Upper lobe of left lung (tissue), 6 donors: ENCODE results near the gene TLE4. TPM values are rescaled to one million over a fixed set of nuclear protein-coding genes. Genes with fewer than 3 reads are reported as not detected.
A peak's percentile ranks its signal among the peaks of the same experiment; 100 is the strongest.
"Not testable (repeated sequence)": the region's sequence is repeated elsewhere in the genome, so short reads cannot be mapped to it uniquely, and the experiment has no call there.

Experiments
- ATAC-seq, 2 donors: fragments of 200-7000 bp; cut with Tn5 transposase; one replicate each; pipeline ENCODE4 v1.9.1; 2022; ENCODE audit warnings: mild to moderate bottlenecking in 2 of 2, moderate library complexity in 2 of 2; ENCODE audit not compliant: low FRiP score in 2 of 2
- DNase-seq, 2 donors: peaks; one replicate each; pipeline ENCODE4 v3.0.0-alpha.2; 2019 to 2020
- H3K27ac ChIP-seq, 4 donors: fragments of 200-600 bp; sonication (generic); one replicate each; pipeline ENCODE4 v1.5.1; 2016 to 2019
- H3K27me3 ChIP-seq, 4 donors: fragments of 200-600 bp; sonication (generic); one replicate each; pipeline ENCODE4 v1.5.1; 2017 to 2019
- H3K36me3 ChIP-seq, 4 donors: fragments of 200-600 bp; sonication (generic); one replicate each; pipeline ENCODE4 v1.5.1; 2016 to 2019
- H3K4me1 ChIP-seq, 4 donors: fragments of 200-600 bp; sonication (generic); one replicate each; pipeline ENCODE4 v1.5.1; 2018 to 2019
- H3K4me3 ChIP-seq, 4 donors: fragments of 200-600 bp; sonication (generic); one replicate each; pipeline ENCODE4 v1.5.1; 2017 to 2019; ENCODE audit warnings: mild to moderate bottlenecking in 2 of 4, moderate library complexity in 1 of 4
- H3K9me3 ChIP-seq, 4 donors: fragments of 200-600 bp; sonication (generic); one replicate each; pipeline ENCODE4 v1.5.1; 2018 to 2019
- CTCF ChIP-seq, 6 experiments: fragments of 450-650 bp in 4 of 6; fragments of 200-600 bp in 2 of 6; sonication (generic) in 2 of 6; IDR thresholded peaks; one replicate each; pipeline ENCODE4 v1.5.1; 2016 to 2019; ENCODE audit warnings: antibody characterized with exemption in 6 of 6
- EP300 ChIP-seq, 4 donors: sonication (generic); formaldehyde crosslinking; IDR thresholded peaks; one replicate each; pipeline ENCODE4 v1.5.1; 2017; ENCODE audit warnings: antibody characterized with exemption in 4 of 4, control low read depth in 2 of 4
- POLR2A ChIP-seq, 4 donors: fragments of 450-650 bp; IDR thresholded peaks; one replicate each; pipeline ENCODE4 v1.5.1; 2016 to 2017; ENCODE audit warnings: antibody characterized with exemption in 4 of 4, mild to moderate bottlenecking in 2 of 4
- POLR2AphosphoS5 ChIP-seq, 2 donors: sonication (generic); formaldehyde crosslinking; IDR thresholded peaks; one replicate each; pipeline ENCODE4 v1.5.1; 2017; ENCODE audit warnings: antibody characterized with exemption in 2 of 2
- WGBS, 2 donors: methylation state at CpG; one replicate each; pipeline ENCODE4 v1.1.5; 2017 to 2018; 5-methylcytosine and 5-hydroxymethylcytosine counted together
- total RNA-seq, 6 donors: library from RNA; depleted of rRNA in 4 of 6; stranded (reverse); fragments of >200 nt in 4 of 6; gene quantifications; one replicate each; pipeline versions ENCODE4 v1.1.0 to v1.2.1, GENCODE V29; 2016 to 2021
- donor health status: DM: no; HTN: no; CAD: no; lungs with moderate emphysema.
- donor health status: DM: no; HTN: yes; CAD: no; lungs with severe emphysema.

Gene TLE4
- total RNA-seq, 6 donors from 2014 or later: 37.7 to 152 (median 46.7) TPM

GRCh38 chr9:79537838-79538237, 33.9 kb upstream of the TLE4 start:
- no peak for DNase-seq
- no peaks in the 10 kb centered on the region for H3K27me3 ChIP-seq
- H3K9me3 ChIP-seq: no peaks in the 10 kb centered on the region
- no peaks in the 10 kb centered on the region for H3K36me3 ChIP-seq
- TF ChIP-seq POLR2A (IDR thresholded peaks at IDR 0.05) (no peak), CTCF (IDR thresholded peaks at IDR 0.05) (no peak), EP300 (IDR thresholded peaks at IDR 0.05) (no peak), POLR2AphosphoS5 (IDR thresholded peaks at IDR 0.05) (no peak)
- H3K27ac ChIP-seq: no peak overlapping the region
- no peak overlapping the region for H3K4me3 ChIP-seq
- WGBS, 2 donors: 92 to 97% methylated on average over 2 of the region's 2 CpGs
- ATAC-seq: no peak
- H3K4me1 ChIP-seq: no peaks in the 10 kb centered on the region

GRCh38 chr9:79542735-79543620, 28.8 kb upstream of the TLE4 start:
- H3K27ac ChIP-seq: no peak overlapping the region
- H3K4me1 ChIP-seq: no peaks in the 10 kb centered on the region
- no peaks in the 10 kb centered on the region for H3K36me3 ChIP-seq
- DNase-seq: peak in 1 of 2 donors; percentile 32
- TF ChIP-seq CTCF (IDR thresholded peaks at IDR 0.05) (no peak), POLR2AphosphoS5 (IDR thresholded peaks at IDR 0.05) (no peak), POLR2A (IDR thresholded peaks at IDR 0.05) (no peak), EP300 (IDR thresholded peaks at IDR 0.05) (no peak)
- ATAC-seq: no peak
- no peaks in the 10 kb centered on the region for H3K27me3 ChIP-seq
- H3K4me3 ChIP-seq: no peak overlapping the region
- H3K9me3 ChIP-seq: no peaks in the 10 kb centered on the region
- 85 to 91% methylated on average over 3 of the region's 3 CpGs for whole genome bisulfite sequencing, 2 donors

- not testable (repeated sequence) for H3K27me3 ChIP-seq, DNase-seq, H3K9me3 ChIP-seq, H3K27ac ChIP-seq, H3K4me1 ChIP-seq, H3K4me3 ChIP-seq, H3K36me3 ChIP-seq, ATAC-seq
- 85 to 90% methylated on average over 7 of the region's 7 CpGs for WGBS, 2 donors
Observed at GRCh38 chr9:79544375-79544774, 27.4 kb upstream of the TLE4 start.

- Histone ChIP-seq H3K36me3 (no peaks in the 10 kb centered on the region), H3K27me3 (no peaks in the 10 kb centered on the region), H3K4me3 (no peak overlapping the region), H3K9me3 (no peaks in the 10 kb centered on the region), H3K27ac (no peak overlapping the region), H3K4me1 (no peaks in the 10 kb centered on the region)
- no peak for DNase-seq
- no peak for TF ChIP-seq POLR2A (IDR thresholded peaks at IDR 0.05)
- WGBS, 2 donors: 77 to 84% methylated on average over 4 of the region's 4 CpGs
- ATAC-seq: no peak
Observed at GRCh38 chr9:79551586-79551985, 20.2 kb upstream of the TLE4 start.

GRCh38 chr9:79551994-79552393, 19.8 kb upstream of the TLE4 start:
- Histone ChIP-seq H3K36me3 (no peaks in the 10 kb centered on the region), H3K9me3 (no peaks in the 10 kb centered on the region), H3K27ac (no peak overlapping the region), H3K4me3 (no peak overlapping the region), H3K27me3 (no peaks in the 10 kb centered on the region), H3K4me1 (no peaks in the 10 kb centered on the region)
- no peak for TF ChIP-seq EP300 (IDR thresholded peaks at IDR 0.05)
- TF ChIP-seq POLR2AphosphoS5 (IDR thresholded peaks at IDR 0.05): no peak
- no peak for TF ChIP-seq POLR2A (IDR thresholded peaks at IDR 0.05)
- TF ChIP-seq CTCF (IDR thresholded peaks at IDR 0.05): no peak
- ATAC-seq: no peak
- WGBS, 2 donors: 75 to 100% methylated on average over 1 of the region's 1 CpG
- no peak for DNase-seq
